ENCODE measurements around the gene SPON2.

DNA sequence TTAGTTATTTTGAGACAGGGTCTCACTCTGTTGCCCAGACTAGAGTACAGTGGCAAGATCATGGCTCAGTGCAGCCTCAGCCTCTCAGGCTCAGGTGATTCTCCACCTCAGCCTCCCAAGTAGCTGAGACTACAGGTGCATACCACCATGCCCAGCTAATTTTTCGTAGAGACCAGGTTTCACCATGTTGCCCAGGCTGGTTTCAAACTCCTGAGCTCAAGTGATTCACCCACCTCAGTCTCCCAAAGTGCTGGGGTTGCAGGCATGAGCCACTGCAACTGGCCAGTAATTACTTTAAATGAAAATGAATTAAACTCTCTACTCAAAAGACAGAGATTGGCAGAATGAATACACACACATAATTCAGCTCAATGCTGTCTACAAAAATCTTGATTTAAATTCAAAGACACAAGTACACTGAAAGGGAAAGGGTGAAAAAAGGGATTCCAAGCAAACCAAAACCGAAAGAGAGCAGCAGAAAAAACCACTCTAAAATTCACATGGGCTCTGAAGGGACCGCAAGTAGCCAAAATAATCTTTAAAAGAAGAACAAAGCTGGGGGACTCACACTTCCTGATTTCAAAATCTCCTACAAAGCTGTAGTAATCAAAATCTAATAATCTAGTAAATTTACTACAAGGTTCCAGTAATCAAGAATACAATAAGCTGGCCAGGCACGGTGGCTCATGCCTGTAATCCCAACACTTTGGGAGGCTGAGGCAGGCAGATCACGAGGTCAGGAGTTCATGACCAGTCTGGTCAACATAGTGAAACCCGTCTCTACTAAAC, 11.8 kb upstream of the SPON2 start:
- no peak for TF ChIP-seq POLR2AphosphoS5 (IDR thresholded peaks at IDR 0.05; ENCODE audit: low read depth, low read length)
- TF ChIP-seq, protein P1, sequence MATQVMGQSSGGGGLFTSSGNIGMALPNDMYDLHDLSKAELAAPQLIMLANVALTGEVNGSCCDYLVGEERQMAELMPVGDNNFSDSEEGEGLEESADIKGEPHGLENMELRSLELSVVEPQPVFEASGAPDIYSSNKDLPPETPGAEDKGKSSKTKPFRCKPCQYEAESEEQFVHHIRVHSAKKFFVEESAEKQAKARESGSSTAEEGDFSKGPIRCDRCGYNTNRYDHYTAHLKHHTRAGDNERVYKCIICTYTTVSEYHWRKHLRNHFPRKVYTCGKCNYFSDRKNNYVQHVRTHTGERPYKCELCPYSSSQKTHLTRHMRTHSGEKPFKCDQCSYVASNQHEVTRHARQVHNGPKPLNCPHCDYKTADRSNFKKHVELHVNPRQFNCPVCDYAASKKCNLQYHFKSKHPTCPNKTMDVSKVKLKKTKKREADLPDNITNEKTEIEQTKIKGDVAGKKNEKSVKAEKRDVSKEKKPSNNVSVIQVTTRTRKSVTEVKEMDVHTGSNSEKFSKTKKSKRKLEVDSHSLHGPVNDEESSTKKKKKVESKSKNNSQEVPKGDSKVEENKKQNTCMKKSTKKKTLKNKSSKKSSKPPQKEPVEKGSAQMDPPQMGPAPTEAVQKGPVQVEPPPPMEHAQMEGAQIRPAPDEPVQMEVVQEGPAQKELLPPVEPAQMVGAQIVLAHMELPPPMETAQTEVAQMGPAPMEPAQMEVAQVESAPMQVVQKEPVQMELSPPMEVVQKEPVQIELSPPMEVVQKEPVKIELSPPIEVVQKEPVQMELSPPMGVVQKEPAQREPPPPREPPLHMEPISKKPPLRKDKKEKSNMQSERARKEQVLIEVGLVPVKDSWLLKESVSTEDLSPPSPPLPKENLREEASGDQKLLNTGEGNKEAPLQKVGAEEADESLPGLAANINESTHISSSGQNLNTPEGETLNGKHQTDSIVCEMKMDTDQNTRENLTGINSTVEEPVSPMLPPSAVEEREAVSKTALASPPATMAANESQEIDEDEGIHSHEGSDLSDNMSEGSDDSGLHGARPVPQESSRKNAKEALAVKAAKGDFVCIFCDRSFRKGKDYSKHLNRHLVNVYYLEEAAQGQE (IDR thresholded peaks at IDR 0.05; ENCODE audit: insufficient read depth in 1 of 2, low read depth in 2 of 2, low read length in 2 of 2), result no peak
